ENCODE results near the gene ATP13A2.

- TF ChIP-seq, protein P1, sequence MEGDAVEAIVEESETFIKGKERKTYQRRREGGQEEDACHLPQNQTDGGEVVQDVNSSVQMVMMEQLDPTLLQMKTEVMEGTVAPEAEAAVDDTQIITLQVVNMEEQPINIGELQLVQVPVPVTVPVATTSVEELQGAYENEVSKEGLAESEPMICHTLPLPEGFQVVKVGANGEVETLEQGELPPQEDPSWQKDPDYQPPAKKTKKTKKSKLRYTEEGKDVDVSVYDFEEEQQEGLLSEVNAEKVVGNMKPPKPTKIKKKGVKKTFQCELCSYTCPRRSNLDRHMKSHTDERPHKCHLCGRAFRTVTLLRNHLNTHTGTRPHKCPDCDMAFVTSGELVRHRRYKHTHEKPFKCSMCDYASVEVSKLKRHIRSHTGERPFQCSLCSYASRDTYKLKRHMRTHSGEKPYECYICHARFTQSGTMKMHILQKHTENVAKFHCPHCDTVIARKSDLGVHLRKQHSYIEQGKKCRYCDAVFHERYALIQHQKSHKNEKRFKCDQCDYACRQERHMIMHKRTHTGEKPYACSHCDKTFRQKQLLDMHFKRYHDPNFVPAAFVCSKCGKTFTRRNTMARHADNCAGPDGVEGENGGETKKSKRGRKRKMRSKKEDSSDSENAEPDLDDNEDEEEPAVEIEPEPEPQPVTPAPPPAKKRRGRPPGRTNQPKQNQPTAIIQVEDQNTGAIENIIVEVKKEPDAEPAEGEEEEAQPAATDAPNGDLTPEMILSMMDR (IDR thresholded peaks at IDR 0.05) = no peak
- TF ChIP-seq EZH2 (IDR thresholded peaks at IDR 0.05; ENCODE audit: borderline replicate concordance, insufficient read depth, low read depth, low read length, poor library complexity, severe bottlenecking) = no peak
Measured at GRCh38 chr1:17004466-17005364, 7.0 kb downstream of the ATP13A2 start.

Data from B cell (primary cell).